Heart right ventricle (tissue), 16 donors: Measurements from ENCODE around the gene SH3RF3. TPM values are rescaled to one million over a fixed set of nuclear protein-coding genes. Genes with fewer than 3 reads are reported as not detected.

Experiments
- ATAC-seq, 8 donors: fragments of 200-7000 bp; cut with Tn5 transposase; one replicate each; pipeline ENCODE4 v1.9.1; 2020; ENCODE audit warnings: mild to moderate bottlenecking in 8 of 8, moderate library complexity in 8 of 8, moderate number of reproducible peaks in 1 of 8
- DNase-seq, 2 donors: peaks; one replicate each; pipeline ENCODE4 v3.0.0-alpha.2; 2020
- H3K27ac ChIP-seq, 10 donors: fragments of 200-600 bp; sonication (generic) in 2 of 10; one replicate each; pipeline versions ENCODE4 v1.5.0 to v1.8.0; 2020 to 2022; ENCODE audit warnings: mild to moderate bottlenecking in 3 of 10
- H3K27me3 ChIP-seq, 7 donors: fragments of 200-600 bp; one replicate each; pipeline ENCODE4 v1.8.0; 2021 to 2022; ENCODE audit warnings: mild to moderate bottlenecking in 2 of 7
- H3K36me3 ChIP-seq, 9 donors: fragments of 200-600 bp; sonication (generic) in 1 of 9; one replicate each; pipeline versions ENCODE4 v1.5.0 to v1.8.0; 2020 to 2022; ENCODE audit warnings: mild to moderate bottlenecking in 2 of 9
- H3K4me1 ChIP-seq, 9 donors: fragments of 200-600 bp; sonication (generic) in 1 of 9; one replicate each; pipeline versions ENCODE4 v1.5.0 to v1.8.0; 2020 to 2022; ENCODE audit warnings: mild to moderate bottlenecking in 4 of 9
- H3K4me3 ChIP-seq, 10 donors: fragments of 200-600 bp; sonication (generic) in 2 of 10; one replicate each; pipeline versions ENCODE4 v1.5.0 to v1.8.0; 2020 to 2022; ENCODE audit warnings: mild to moderate bottlenecking in 7 of 10, moderate library complexity in 2 of 10
- H3K9me3 ChIP-seq, 11 donors: fragments of 200-600 bp in 10 of 11; sonication (generic) in 2 of 11; one replicate each; pipeline versions ENCODE4 v1.5.0 to v1.8.0; 2013 to 2022; ENCODE audit warnings: mild to moderate bottlenecking in 2 of 11, control low read depth in 1 of 11, moderate library complexity in 1 of 11
- CTCF ChIP-seq, 9 donors: fragments of 200-600 bp; sonication (generic) in 2 of 9; IDR thresholded peaks; one replicate each; pipeline versions ENCODE4 v1.5.0 to v1.8.0; 2021 to 2022; ENCODE audit warnings: antibody characterized with exemption in 9 of 9, mild to moderate bottlenecking in 5 of 9, moderate library complexity in 1 of 9
- WGBS, 2 donors: extraction: QIAGEN DNeasy Blood & Tissue Kit; methylation state at CpG; one replicate each; pipeline ENCODE4 v1.1.7; 2013; ENCODE audit warnings: inconsistent platforms in 1 of 2; 5-methylcytosine and 5-hydroxymethylcytosine counted together
- intact Hi-C, 10 donors: fragments of 100-400 bp; cut with DNase I; formaldehyde crosslinking; loops; one replicate each; pipeline versions ENCODE4 v1.11.1 to v1.14.2; 2022
- polyA plus RNA-seq, 2 donors: library from polyadenylated mRNA; stranded (reverse); fragments of 200-250 nt; gene quantifications; one replicate each; pipeline ENCODE4 v1.2.3, GENCODE V29; 2013
- total RNA-seq, 10 donors: library from RNA; stranded (reverse); fragmentation: NEBNext Ultra II Directional in 3 of 10; extraction: Animal tissue kit (Norgen Biotek cat#: 25700) in 3 of 10; gene quantifications; one replicate each; pipeline versions ENCODE4 v1.2.1 to v1.2.4, GENCODE V29; 2021 to 2023
- donor health status: Arrhythmogenic right ventricular cardiomyopathy.
- donor health status: ischemic (EF 13 %, LVEDD 7.1; RV severe dilation, severe dysfunction).
- donor health status: healthy with polysubstance abuse.
- donor health status: DM: no; HTN: yes; CAD: no.
- donor health status: DM: no; HTN: no; CAD: no.
- donor health status: ischemic (EF 25% LVEDD 6.9; RV normal size, moderate dysfunction).
- donor health status: ischemic (EF 25% LVEDD 5.7; RV mildly dilated, moderate dysfunction).
- donor health status: healthy.
- donor health status: DM: yes; HTN: yes; CAD: no.
- donor health status: Ischemic cardiomyopathy.
- donor health status: ischemic (EF 35%, LVEDD 5.7; RV mildly dilated, moderate dysfunction).
- donor health status: nonischemic (EF 11% LVEDD 7.7; RV severe dilation, severe dysfunction).
- donor health status: DM: yes; HTN: yes; CAD: no.
- donor health status: PGD.
- donor health status: ischemic (EF 29% LVEDD 5.4; RV normal size, mild dysfunction).
- donor health status: nonischemic (EF 23%, LVEDD 6.1; RV moderate dilation, normal function).

SH3RF3 gene
- total and polyA plus RNA-seq, 12 donors: 5.0 to 11.5 (median 8.6) TPM

GRCh38 chr2:109185338-109185737 lies 56.3 kb downstream of the SH3RF3 start:
- DNase-seq: peak in 1 of 2 donors; percentile 63
- TF ChIP-seq CTCF (IDR thresholded peaks at IDR 0.05): no peak
- Histone ChIP-seq H3K27me3 (no peaks in the 10 kb centered on the region), H3K27ac (peak overlapping the region; percentile 56 to 90 (median 79)), H3K4me1 (peaks cover 9 to 36% (median 27%) of the 10 kb centered on the region in 9 donors), H3K36me3 (no peaks in the 10 kb centered on the region), H3K9me3 (no peaks in the 10 kb centered on the region), H3K4me3 (peak overlapping the region in 1 of 10 donors; percentile 1)
- WGBS, 2 donors: 14 to 19% methylated on average over 4 of the region's 4 CpGs
- intact Hi-C loops: loop anchor here in 1 of 10 donors (10.0 kb wide), 1 partner anchor 51 kb away; no protein-coding TSS in a partner anchor
- peak; percentile 76 to 94 (median 88) for ATAC-seq

GRCh38 chr2:109185821-109186570 lies 57.0 kb downstream of the SH3RF3 start:
- H3K9me3 ChIP-seq: no peaks in the 10 kb centered on the region
- H3K27ac ChIP-seq: peak overlapping the region; percentile 56 to 90 (median 79)
- intact Hi-C loops: loop anchor here in 1 of 10 donors (10.0 kb wide), 1 partner anchor 51 kb away; no protein-coding TSS in a partner anchor
- ATAC-seq: peak; percentile 84 to 95 (median 87)
- no peak for TF ChIP-seq CTCF (IDR thresholded peaks at IDR 0.05)
- no peaks in the 10 kb centered on the region for H3K27me3 ChIP-seq
- no peaks in the 10 kb centered on the region for H3K36me3 ChIP-seq
- peaks cover 9 to 36% (median 27%) of the 10 kb centered on the region in 9 donors for H3K4me1 ChIP-seq
- H3K4me3 ChIP-seq: peak overlapping the region in 1 of 10 donors; percentile 1
- WGBS, 2 donors: 50% methylated on average over 16 of the region's 16 CpGs
- peak; percentile 54 to 66 for DNase-seq

DNA sequence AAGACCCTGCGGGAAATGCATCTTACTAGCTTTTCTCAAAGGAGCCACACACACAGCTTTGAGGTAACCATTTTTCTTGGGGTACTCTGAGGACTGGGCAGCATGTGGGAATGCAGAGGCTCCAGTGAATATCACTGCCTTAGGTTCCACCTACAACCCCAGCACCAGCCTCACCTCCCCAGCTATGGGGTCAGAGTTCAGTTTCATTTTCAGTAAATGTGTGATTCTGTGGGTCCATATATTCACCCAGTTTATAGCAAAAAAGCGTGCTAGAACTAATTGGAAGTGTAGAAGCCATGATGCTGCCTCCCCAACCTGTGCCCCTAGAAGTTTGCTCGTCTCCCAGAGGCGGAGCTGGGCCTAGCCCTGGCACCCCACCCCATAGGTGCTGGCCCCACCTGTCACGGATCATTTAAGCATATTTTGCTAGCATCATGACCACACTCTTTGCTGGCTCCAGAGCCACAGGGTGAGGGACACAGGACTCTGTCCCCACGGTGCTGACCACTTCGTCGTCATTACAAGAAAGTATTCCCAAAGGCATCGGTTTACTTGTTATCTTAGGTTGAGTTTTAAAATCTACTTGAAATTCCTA lies 57.7 kb downstream of the SH3RF3 start:
- H3K4me3 ChIP-seq: no peak overlapping the region
- H3K4me1 ChIP-seq: peaks cover 9 to 36% (median 27%) of the 10 kb centered on the region in 9 donors
- 94 to 96% methylated on average over 9 of the region's 9 CpGs for WGBS, 2 donors
- H3K36me3 ChIP-seq: no peaks in the 10 kb centered on the region
- peak overlapping the region in 9 of 10 donors; percentile 56 to 90 (median 82) for H3K27ac ChIP-seq
- no peak for TF ChIP-seq CTCF (IDR thresholded peaks at IDR 0.05)
- ATAC-seq (no peak), DNase-seq (no peak)
- H3K9me3 ChIP-seq: no peaks in the 10 kb centered on the region
- no peaks in the 10 kb centered on the region for H3K27me3 ChIP-seq
- intact Hi-C loops: loop anchor here in 1 of 10 donors (10.0 kb wide), 1 partner anchor 52 kb away; no protein-coding TSS in a partner anchor

GRCh38 chr2:109187711-109188495 lies 58.9 kb downstream of the SH3RF3 start:
- Histone ChIP-seq H3K36me3 (no peaks in the 10 kb centered on the region), H3K4me3 (no peak overlapping the region), H3K27me3 (no peaks in the 10 kb centered on the region), H3K9me3 (no peaks in the 10 kb centered on the region), H3K27ac (peak overlapping the region in 1 of 10 donors; percentile 90), H3K4me1 (peaks cover 9 to 41% (median 27%) of the 10 kb centered on the region in 9 donors)
- DNase-seq (no peak), ATAC-seq (no peak)
- intact Hi-C loops: loop anchor here in 1 of 10 donors (10.0 kb wide), 1 partner anchor 53 kb away; no protein-coding TSS in a partner anchor
- WGBS, 2 donors: 82 to 85% methylated on average over 19 of the region's 19 CpGs
- TF ChIP-seq CTCF (IDR thresholded peaks at IDR 0.05): no peak
